ENCODE measurements around the gene ADIG.

Gene ADIG

GRCh38 chr20:38581013-38581412, at the start of gene ADIG:
Gene ADIG (plus strand): TSS chr20:38581197. CDS start chr20:38581251, 54 bp downstream.
- Histone ChIP-seq H3K79me2 (ENCODE audit: low read length) (no peaks in the 10 kb centered on the region), H3K9me2 (replicated peaks; ENCODE audit: insufficient read depth, low read length) (no peaks in the 10 kb centered on the region), H3K4me1 (ENCODE audit: low read length) (no peaks in the 10 kb centered on the region), H2AFZ (ENCODE audit: low read length) (no peak within 1 kb of the TSS), H3K9ac (ENCODE audit: low read length) (no peak within 1 kb of the TSS), H3F3A (ENCODE audit: insufficient read depth, low read length) (no peaks in the 10 kb centered on the region), H3K4me2 (ENCODE audit: low read depth, low read length) (no peak within 1 kb of the TSS), H4K20me1 (ENCODE audit: insufficient read depth, low read length) (no peaks in the 10 kb centered on the region), H3K36me3 (replicated peaks; ENCODE audit: insufficient read depth, low read length) (no peaks in the 10 kb centered on the region), H3K27me3 (replicated peaks; ENCODE audit: insufficient read depth, low read length) (no peaks in the 10 kb centered on the region), H3K9me3 (replicated peaks; ENCODE audit: insufficient read depth, low read length) (no peaks in the 10 kb centered on the region), H3K27ac (ENCODE audit: low read length) (no peak within 1 kb of the TSS), H3K4me3 (ENCODE audit: low read length) (no peak within 1 kb of the TSS)
- TF ChIP-seq EZH2 (optimal IDR thresholded peaks at IDR 0.05; ENCODE audit: low read depth, low read length) (no peak), CTCF (IDR thresholded peaks at IDR 0.05; ENCODE audit: low read length) (no peak), EZH2phosphoT487 (IDR thresholded peaks at IDR 0.05; ENCODE audit: low read length) (no peak)
- no peak for DNase-seq

- no peak for TF ChIP-seq CTCF (IDR thresholded peaks at IDR 0.05; ENCODE audit: low read length)
- no peak for TF ChIP-seq EZH2phosphoT487 (IDR thresholded peaks at IDR 0.05; ENCODE audit: low read length)
- no peak for TF ChIP-seq EZH2 (optimal IDR thresholded peaks at IDR 0.05; ENCODE audit: low read depth, low read length)
- Histone ChIP-seq H3K9ac (ENCODE audit: low read length) (no peak overlapping the region), H2AFZ (ENCODE audit: low read length) (no peak overlapping the region), H3K36me3 (replicated peaks; ENCODE audit: insufficient read depth, low read length) (0 out of 2 replicates have a peak, but pooled peaks cover 5% of the 10 kb centered on the region), H3F3A (ENCODE audit: insufficient read depth, low read length) (no peaks in the 10 kb centered on the region), H3K4me3 (ENCODE audit: low read length) (no peak overlapping the region), H3K4me1 (ENCODE audit: low read length) (no peaks in the 10 kb centered on the region), H3K27me3 (replicated peaks; ENCODE audit: insufficient read depth, low read length) (no peaks in the 10 kb centered on the region), H3K79me2 (ENCODE audit: low read length) (no peaks in the 10 kb centered on the region), H3K9me2 (replicated peaks; ENCODE audit: insufficient read depth, low read length) (no peaks in the 10 kb centered on the region), H3K27ac (ENCODE audit: low read length) (no peak overlapping the region), H4K20me1 (ENCODE audit: insufficient read depth, low read length) (no peaks in the 10 kb centered on the region), H3K9me3 (replicated peaks; ENCODE audit: insufficient read depth, low read length) (no peaks in the 10 kb centered on the region), H3K4me2 (ENCODE audit: low read depth, low read length) (no peak overlapping the region)
- DNase-seq, result no peak
These were observed 46.2 kb upstream of the ADIG start for GRCh38 chr20:38534756-38535155.

- H3K36me3 ChIP-seq (replicated peaks; ENCODE audit: insufficient read depth, low read length), result 0 out of 2 replicates have a peak, but pooled peaks cover 5% of the 10 kb centered on the region
These were observed 44.7 kb upstream of the ADIG start for GRCh38 chr20:38536310-38536709.

More at GRCh38 chr20:38536310-38536709, 44.7 kb upstream of the ADIG start:
- TF ChIP-seq CTCF (IDR thresholded peaks at IDR 0.05; ENCODE audit: low read length), result no peak
- no peak for TF ChIP-seq EZH2 (optimal IDR thresholded peaks at IDR 0.05; ENCODE audit: low read depth, low read length)
- no peak for TF ChIP-seq EZH2phosphoT487 (IDR thresholded peaks at IDR 0.05; ENCODE audit: low read length)
- Histone ChIP-seq H3K79me2 (ENCODE audit: low read length) (no peaks in the 10 kb centered on the region), H3K27ac (ENCODE audit: low read length) (no peak overlapping the region), H3K9me3 (replicated peaks; ENCODE audit: insufficient read depth, low read length) (no peaks in the 10 kb centered on the region), H3K4me1 (ENCODE audit: low read length) (no peaks in the 10 kb centered on the region), H3F3A (ENCODE audit: insufficient read depth, low read length) (no peaks in the 10 kb centered on the region), H2AFZ (ENCODE audit: low read length) (no peak overlapping the region), H3K9ac (ENCODE audit: low read length) (no peak overlapping the region), H3K4me2 (ENCODE audit: low read depth, low read length) (no peak overlapping the region), H4K20me1 (ENCODE audit: insufficient read depth, low read length) (no peaks in the 10 kb centered on the region), H3K9me2 (replicated peaks; ENCODE audit: insufficient read depth, low read length) (no peaks in the 10 kb centered on the region), H3K4me3 (ENCODE audit: low read length) (no peak overlapping the region), H3K27me3 (replicated peaks; ENCODE audit: insufficient read depth, low read length) (no peaks in the 10 kb centered on the region)
- DNase-seq, result no peak

All from MM.1S (cell line).